HUES64 (cell line): ENCODE data around the gene DTNBP1.

Experiments
- H3K27ac ChIP-seq: 2 replicates; pipeline ENCODE4 v1.7.0; 2013; ENCODE audit warnings: low read depth, low read length, inconsistent platforms
- H3K27me3 ChIP-seq: 2 replicates; pipeline ENCODE4 v1.6.1; 2013; ENCODE audit warnings: mild to moderate bottlenecking, low read length; ENCODE audit not compliant: insufficient read depth
- H3K36me3 ChIP-seq: 2 replicates; pipeline ENCODE4 v1.6.1; 2013; ENCODE audit warnings: mild to moderate bottlenecking, low read length; ENCODE audit not compliant: insufficient read depth
- H3K4me1 ChIP-seq: 2 replicates; pipeline ENCODE4 v1.6.1; 2013; ENCODE audit warnings: mild to moderate bottlenecking, low read length, moderate library complexity; ENCODE audit not compliant: insufficient read depth
- H3K4me3 ChIP-seq: 2 replicates; pipeline ENCODE4 v1.5.1; 2013; ENCODE audit warnings: mild to moderate bottlenecking, low read length, moderate library complexity
- H3K9ac ChIP-seq: 2 replicates; pipeline ENCODE4 v1.6.1; 2013; ENCODE audit warnings: mild to moderate bottlenecking, low read depth, low read length
- H3K9me3 ChIP-seq: 2 replicates; pipeline ENCODE4 v1.6.1; 2013; ENCODE audit warnings: low read depth, low read length; ENCODE audit not compliant: insufficient read depth
- WGBS: fragments of 150-250, 120-280 bp; methylation state at CpG from one replicate; pipeline ENCODE4 v1.1.7; 2013; ENCODE audit warnings: missing lambda C conversion rate; 5-methylcytosine and 5-hydroxymethylcytosine counted together

Gene DTNBP1

DNA sequence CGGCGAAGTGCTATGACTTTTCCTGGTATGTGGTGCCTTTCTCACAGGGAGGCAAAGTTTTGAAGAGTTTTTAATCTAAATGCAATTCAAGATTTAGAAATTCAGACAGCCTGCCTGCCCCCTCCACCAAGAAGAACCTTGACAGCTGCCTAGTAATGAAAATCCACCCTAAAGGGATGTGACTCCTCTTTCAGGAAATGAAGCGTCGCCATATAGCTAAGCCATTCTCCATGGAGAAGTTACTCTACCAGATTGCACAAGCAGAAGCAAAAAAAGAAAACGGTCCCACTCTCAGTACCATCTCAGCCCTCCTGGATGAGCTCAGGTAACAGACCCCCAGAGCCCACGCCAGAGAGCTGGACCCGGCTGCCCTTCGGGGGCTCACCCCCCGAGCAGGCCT is 150.1 kb downstream of the DTNBP1 start:
- no peaks in the 10 kb centered on the region for H3K27me3 ChIP-seq
- H3K9me3 ChIP-seq, result no peaks in the 10 kb centered on the region
- H3K27ac ChIP-seq, result no peak overlapping the region
- H3K36me3 ChIP-seq, result peaks cover 99% of the 10 kb centered on the region
- no peak overlapping the region for H3K4me3 ChIP-seq
- H3K9ac ChIP-seq, result no peak overlapping the region
- H3K4me1 ChIP-seq, result peaks cover 9% of the 10 kb centered on the region
- WGBS, result 95% methylated on average over 9 of the region's 9 CpGs

- Histone ChIP-seq H3K4me1 (peaks cover 12% of the 10 kb centered on the region), H3K27ac (no peak overlapping the region), H3K9me3 (no peaks in the 10 kb centered on the region), H3K9ac (no peak overlapping the region), H3K4me3 (no peak overlapping the region), H3K36me3 (peaks cover 99% of the 10 kb centered on the region), H3K27me3 (no peaks in the 10 kb centered on the region)
- 93% methylated on average over 18 of the region's 18 CpGs for WGBS
Measured at GRCh38 chr6:15512126-15512525, 150.7 kb downstream of the DTNBP1 start.

- 95% methylated on average over 14 of the region's 14 CpGs for WGBS
- Histone ChIP-seq H3K9me3 (no peaks in the 10 kb centered on the region), H3K4me1 (peaks cover 14% of the 10 kb centered on the region), H3K27me3 (no peaks in the 10 kb centered on the region), H3K36me3 (peaks cover 99% of the 10 kb centered on the region), H3K27ac (no peak overlapping the region), H3K4me3 (no peak overlapping the region), H3K9ac (no peak overlapping the region)
Measured at GRCh38 chr6:15511248-15512125, 151.3 kb downstream of the DTNBP1 start.

GRCh38 chr6:15510536-15511247 is 152.1 kb downstream of the DTNBP1 start:
- Histone ChIP-seq H3K36me3 (peaks cover 100% of the 10 kb centered on the region), H3K9ac (no peak overlapping the region)
- 89% methylated on average over 16 of the region's 16 CpGs for WGBS

GRCh38 chr6:15510121-15510520 is 152.7 kb downstream of the DTNBP1 start:
- Histone ChIP-seq H3K36me3 (peaks cover 100% of the 10 kb centered on the region), H3K27ac (no peak overlapping the region), H3K9me3 (no peaks in the 10 kb centered on the region), H3K4me3 (no peak overlapping the region), H3K4me1 (peaks cover 14% of the 10 kb centered on the region), H3K27me3 (no peaks in the 10 kb centered on the region), H3K9ac (no peak overlapping the region)
- 98% methylated on average over 6 of the region's 6 CpGs for WGBS

More at GRCh38 chr6:15510536-15511247, 152.1 kb downstream of the DTNBP1 start:
- Histone ChIP-seq H3K4me3 (no peak overlapping the region), H3K4me1 (peaks cover 14% of the 10 kb centered on the region), H3K27ac (no peak overlapping the region), H3K9me3 (no peaks in the 10 kb centered on the region), H3K27me3 (no peaks in the 10 kb centered on the region)

GRCh38 chr6:15509335-15509933 is 153.4 kb downstream of the DTNBP1 start:
- 92% methylated on average over 13 of the region's 13 CpGs for WGBS
- Histone ChIP-seq H3K9ac (no peak overlapping the region), H3K36me3 (peaks cover 100% of the 10 kb centered on the region)

DNA sequence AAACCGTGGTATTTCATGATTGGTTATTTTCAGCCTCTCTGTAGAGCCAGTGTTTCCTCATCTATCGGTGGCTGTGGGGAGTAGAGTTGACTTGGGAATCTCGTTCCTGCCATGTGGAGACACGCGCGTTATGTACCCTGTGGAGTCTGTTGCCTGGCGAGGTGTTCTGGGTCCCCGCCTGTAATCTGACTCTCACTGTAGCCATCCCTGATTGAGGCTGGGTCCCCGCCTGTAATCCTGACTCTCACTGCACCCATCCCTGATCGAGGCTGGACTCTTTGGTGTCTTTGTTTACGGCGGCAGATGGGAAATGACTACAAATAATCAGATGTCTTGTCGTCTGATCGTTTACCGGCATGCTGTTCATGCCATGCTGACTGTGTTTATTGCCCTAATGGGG is 153.9 kb downstream of the DTNBP1 start:
- peaks cover 100% of the 10 kb centered on the region for H3K36me3 ChIP-seq
- 93% methylated on average over 15 of the region's 15 CpGs for WGBS
- no peak overlapping the region for H3K4me3 ChIP-seq
- H3K9ac ChIP-seq, result no peak overlapping the region
- H3K27me3 ChIP-seq, result no peaks in the 10 kb centered on the region
- peak overlapping the region; percentile 47 for H3K27ac ChIP-seq
- no peaks in the 10 kb centered on the region for H3K9me3 ChIP-seq
- peaks cover 14% of the 10 kb centered on the region for H3K4me1 ChIP-seq

More at GRCh38 chr6:15509335-15509933, 153.4 kb downstream of the DTNBP1 start:
- Histone ChIP-seq H3K27me3 (no peaks in the 10 kb centered on the region), H3K4me1 (peaks cover 14% of the 10 kb centered on the region), H3K9me3 (no peaks in the 10 kb centered on the region), H3K4me3 (no peak overlapping the region), H3K27ac (0 out of 2 replicates have a peak overlapping the region, but pooled peaks have one; percentile 10)

- 86% methylated on average over 5 of the region's 6 CpGs for WGBS
- H3K9me3 ChIP-seq, result no peaks in the 10 kb centered on the region
- H3K9ac ChIP-seq, result peak overlapping the region; percentile 25; the same call in 1 of the 2 replicates
- peak overlapping the region; percentile 47 for H3K27ac ChIP-seq
- no peaks in the 10 kb centered on the region for H3K27me3 ChIP-seq
- peaks cover 14% of the 10 kb centered on the region for H3K4me1 ChIP-seq
- H3K36me3 ChIP-seq, result peaks cover 100% of the 10 kb centered on the region
- no peak overlapping the region for H3K4me3 ChIP-seq
Measured at GRCh38 chr6:15508441-15508871, 154.4 kb downstream of the DTNBP1 start.

- Histone ChIP-seq H3K36me3 (peaks cover 100% of the 10 kb centered on the region), H3K4me1 (peaks cover 14% of the 10 kb centered on the region), H3K4me3 (no peak overlapping the region), H3K27ac (peak overlapping the region; percentile 47; the same call in 1 of the 2 replicates), H3K9me3 (no peaks in the 10 kb centered on the region), H3K9ac (peak overlapping the region; percentile 25; the same call in 1 of the 2 replicates), H3K27me3 (no peaks in the 10 kb centered on the region)
- 89% methylated on average over 14 of the region's 14 CpGs for WGBS
Measured at GRCh38 chr6:15507746-15508145, 155.1 kb downstream of the DTNBP1 start.

DNA sequence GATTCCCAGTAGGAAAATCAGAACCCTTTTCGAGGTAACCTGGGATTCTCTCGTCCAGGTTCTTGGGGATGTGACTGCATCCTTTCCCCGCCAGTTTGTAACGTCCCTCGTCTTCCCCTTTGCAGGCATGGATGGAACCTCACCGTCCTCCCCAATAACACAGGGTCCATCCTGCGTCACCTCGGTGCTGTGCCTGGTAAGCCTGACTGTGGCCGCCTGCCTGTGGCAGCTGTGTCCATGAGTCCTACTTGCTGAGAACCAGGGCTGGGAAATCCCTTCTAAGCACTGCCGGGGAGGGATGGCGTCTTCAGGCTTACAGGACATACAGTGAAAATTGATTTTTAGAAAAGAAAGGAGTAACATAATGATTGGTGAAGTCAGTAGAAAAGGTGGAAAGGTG is 155.6 kb downstream of the DTNBP1 start:
- Histone ChIP-seq H3K9me3 (no peaks in the 10 kb centered on the region), H3K27ac (no peak overlapping the region), H3K9ac (no peak overlapping the region), H3K27me3 (no peaks in the 10 kb centered on the region), H3K4me3 (no peak overlapping the region), H3K36me3 (peaks cover 100% of the 10 kb centered on the region), H3K4me1 (peaks cover 14% of the 10 kb centered on the region)
- 94% methylated on average over 11 of the region's 11 CpGs for WGBS

DNA sequence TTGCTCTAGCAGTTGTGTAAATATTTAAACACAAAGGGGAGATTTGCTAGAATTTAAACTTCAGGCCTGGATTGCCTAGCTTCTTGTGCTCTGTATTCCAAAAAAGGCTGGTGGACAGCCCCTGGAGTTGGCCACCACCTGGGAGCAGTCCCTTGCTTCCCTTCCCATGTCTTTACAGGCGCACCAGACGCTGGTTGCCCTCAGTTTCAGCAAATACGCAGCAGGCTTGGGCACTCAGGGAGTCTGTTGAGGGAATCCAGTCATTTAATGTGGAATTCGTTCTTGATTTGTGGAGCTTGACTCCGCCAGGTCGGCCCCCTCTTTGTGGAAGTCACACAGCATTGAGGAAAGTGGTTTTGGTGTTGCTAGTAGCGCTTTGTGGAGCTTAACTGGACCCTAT is 156.8 kb downstream of the DTNBP1 start:
- Histone ChIP-seq H3K4me3 (no peak overlapping the region), H3K36me3 (peaks cover 100% of the 10 kb centered on the region), H3K4me1 (peaks cover 14% of the 10 kb centered on the region), H3K9me3 (no peaks in the 10 kb centered on the region), H3K9ac (no peak overlapping the region), H3K27me3 (no peaks in the 10 kb centered on the region), H3K27ac (no peak overlapping the region)
- 94% methylated on average over 7 of the region's 7 CpGs for whole genome bisulfite sequencing
